GM23248 (cell line): ENCODE results near the gene CSDE1. TPM values are rescaled to one million over a fixed set of nuclear protein-coding genes. Genes with fewer than 3 reads are reported as not detected.

ENCODE experiments used
- DNase-seq: peaks from one replicate; pipeline ENCODE4 v3.0.0-alpha.2; 2015
- H2AFZ ChIP-seq: fragments of 200-600 bp; sonication (generic); 2 replicates; pipeline ENCODE4 v1.6.1; 2016; ENCODE audit warnings: antibody characterized with exemption
- H3F3A ChIP-seq: fragments of 200-600 bp; sonication (generic); 2 replicates; pipeline ENCODE4 v1.6.1; 2016; ENCODE audit warnings: mild to moderate bottlenecking, antibody characterized with exemption, mixed run types; ENCODE audit not compliant: insufficient read depth
- H3K27ac ChIP-seq: fragments of 200-600 bp; sonication (generic); 2 replicates; pipeline ENCODE4 v1.5.1; 2016; ENCODE audit warnings: mild to moderate bottlenecking
- H3K27me3 ChIP-seq: fragments of 200-600 bp; sonication (generic); replicated peaks from 2 replicates; pipeline ENCODE4 v1.6.1; 2016; ENCODE audit warnings: mild to moderate bottlenecking; ENCODE audit not compliant: insufficient read depth
- H3K36me3 ChIP-seq: fragments of 200-600 bp; sonication (generic); 2 replicates; pipeline ENCODE4 v1.6.1; 2016; ENCODE audit warnings: low read depth, mild to moderate bottlenecking
- H3K4me1 ChIP-seq: fragments of 200-600 bp; sonication (generic); 2 replicates; pipeline ENCODE4 v1.6.1; 2016; ENCODE audit warnings: mild to moderate bottlenecking; ENCODE audit not compliant: insufficient read depth
- H3K4me2 ChIP-seq: fragments of 200-600 bp; sonication (generic); one replicate; pipeline ENCODE4 v1.6.1; 2016; ENCODE audit warnings: mild to moderate bottlenecking; ENCODE audit not compliant: unreplicated experiment
- H3K4me3 ChIP-seq: fragments of 200-600 bp; sonication (generic); 2 replicates; pipeline ENCODE4 v1.5.1; 2016; ENCODE audit warnings: mild to moderate bottlenecking
- H3K79me2 ChIP-seq: fragments of 200-600 bp; sonication (generic); 2 replicates; pipeline ENCODE4 v1.6.1; 2016; ENCODE audit warnings: mild to moderate bottlenecking; ENCODE audit not compliant: insufficient read depth
- H3K9ac ChIP-seq: fragments of 200-600 bp; sonication (generic); 2 replicates; pipeline ENCODE4 v1.6.1; 2016; ENCODE audit warnings: mild to moderate bottlenecking
- H3K9me2 ChIP-seq: fragments of 200-600 bp; sonication (generic); 2 replicates; pipeline ENCODE4 v1.6.1; 2016; ENCODE audit warnings: mixed run types, mild to moderate bottlenecking, moderate library complexity; ENCODE audit not compliant: insufficient read depth
- H3K9me3 ChIP-seq: fragments of 200-600 bp; sonication (generic); one replicate; pipeline ENCODE4 v1.6.1; 2017; ENCODE audit warnings: low read depth
- H4K20me1 ChIP-seq: fragments of 200-600 bp; sonication (generic); 2 replicates; pipeline ENCODE4 v1.6.0; 2016; ENCODE audit not compliant: insufficient read depth
- EZH2 ChIP-seq: fragments of 200-600 bp; sonication (generic); IDR thresholded peaks from 2 replicates; pipeline ENCODE4 v1.6.1; 2018; ENCODE audit warnings: antibody characterized with exemption, mild to moderate bottlenecking; ENCODE audit not compliant: insufficient read depth, poor library complexity, severe bottlenecking
- EZH2phosphoT487 ChIP-seq: fragments of 200-600 bp; sonication (generic); IDR thresholded peaks from 2 replicates; pipeline ENCODE4 v1.6.1; 2018; ENCODE audit warnings: antibody characterized with exemption, moderate library complexity, mild to moderate bottlenecking, low read depth; ENCODE audit not compliant: insufficient read depth
- WGBS, 2 experiments: methylation state at CpG; one replicate each; pipeline ENCODE4 v1.1.6; 2015 to 2017; ENCODE audit warnings: low lambda C conversion rate in 2 of 2, low coverage in 1 of 2; ENCODE audit errors: missing lambda C conversion rate in 2 of 2; 5-methylcytosine and 5-hydroxymethylcytosine counted together
- in situ Hi-C: fragments of 300-500 bp; cut with MboI; formaldehyde crosslinking; loops from 2 replicates; pipeline ENCODE4 v1.15.0; 2020
- polyA plus RNA-seq: library from polyadenylated mRNA; unstranded; fragments of >200 nt; fragmentation: Nextera tagmentation; extraction: Ambion mirVana; gene quantifications from 2 replicates; pipeline ENCODE4 v1.2.1, GENCODE V29; 2016
- total RNA-seq: library from RNA; depleted of rRNA; stranded (reverse); fragments of >200 nt; shearing (Covaris generic); gene quantifications from 2 replicates; pipeline ENCODE4 v1.2.3, GENCODE V29; 2014

Gene CSDE1
- total and polyA plus RNA-seq, 2 experiments from 2014 or later = 297 to 808 TPM

- H3K79me2 ChIP-seq = no peaks in the 10 kb centered on the region
- no peak overlapping the region for H2AFZ ChIP-seq
- no peaks in the 10 kb centered on the region for H3K36me3 ChIP-seq
- H3K4me3 ChIP-seq = no peak overlapping the region
- H3K9ac ChIP-seq = no peak overlapping the region
- peaks cover 11% of the 10 kb centered on the region for H3K27me3 ChIP-seq
- no peaks in the 10 kb centered on the region for H4K20me1 ChIP-seq
- in situ Hi-C loops = no loop called here
- WGBS, 2 experiments = 70 to 73% methylated on average over 3 of the region's 3 CpGs
- H3K9me3 ChIP-seq = no peaks in the 10 kb centered on the region
- no peak overlapping the region for H3K4me2 ChIP-seq
- no peaks in the 10 kb centered on the region for H3K9me2 ChIP-seq
- DNase-seq = no peak
- no peaks in the 10 kb centered on the region for H3F3A ChIP-seq
- no peak for TF ChIP-seq EZH2phosphoT487
- no peak for TF ChIP-seq EZH2
- peaks cover 11% of the 10 kb centered on the region for H3K4me1 ChIP-seq
- no peak overlapping the region for H3K27ac ChIP-seq
Measured at GRCh38 chr1:114692947-114693346, 64.8 kb downstream of the CSDE1 start.

- DNase-seq = no peak
- WGBS, 2 experiments = 53 to 61% methylated on average over 2 of the region's 2 CpGs
- in situ Hi-C loops = no loop called here
Measured at GRCh38 chr1:114691061-114691460, 66.7 kb downstream of the CSDE1 start.

GRCh38 chr1:114690148-114690547, 67.6 kb downstream of the CSDE1 start:
- in situ Hi-C loops = no loop called here
- no peak for TF ChIP-seq EZH2phosphoT487
- no peak for TF ChIP-seq EZH2

More at GRCh38 chr1:114691061-114691460, 66.7 kb downstream of the CSDE1 start:
- Histone ChIP-seq H3F3A (no peaks in the 10 kb centered on the region), H3K4me3 (no peak overlapping the region), H3K36me3 (no peaks in the 10 kb centered on the region), H3K4me1 (peaks cover 9% of the 10 kb centered on the region), H3K4me2 (no peak overlapping the region), H3K9me3 (no peaks in the 10 kb centered on the region), H4K20me1 (no peaks in the 10 kb centered on the region), H2AFZ (no peak overlapping the region), H3K9me2 (no peaks in the 10 kb centered on the region), H3K27ac (no peak overlapping the region), H3K27me3 (peaks cover 24% of the 10 kb centered on the region), H3K9ac (no peak overlapping the region), H3K79me2 (no peaks in the 10 kb centered on the region)
- no peak for TF ChIP-seq EZH2
- no peak for TF ChIP-seq EZH2phosphoT487

GRCh38 chr1:114688526-114688925, 69.3 kb downstream of the CSDE1 start:
- no peaks in the 10 kb centered on the region for H3F3A ChIP-seq
- no peaks in the 10 kb centered on the region for H3K79me2 ChIP-seq
- DNase-seq = no peak
- H3K36me3 ChIP-seq = no peaks in the 10 kb centered on the region
- no peak overlapping the region for H3K9ac ChIP-seq
- H3K9me2 ChIP-seq = no peaks in the 10 kb centered on the region
- peaks cover 43% of the 10 kb centered on the region for H3K27me3 ChIP-seq
- H4K20me1 ChIP-seq = no peaks in the 10 kb centered on the region
- no peak for TF ChIP-seq EZH2
- TF ChIP-seq EZH2phosphoT487 = no peak
- no peaks in the 10 kb centered on the region for H3K4me1 ChIP-seq
- no peak overlapping the region for H2AFZ ChIP-seq
- in situ Hi-C loops = no loop called here
- H3K4me3 ChIP-seq = no peak overlapping the region
- no peak overlapping the region for H3K4me2 ChIP-seq
- H3K27ac ChIP-seq = no peak overlapping the region
- no peaks in the 10 kb centered on the region for H3K9me3 ChIP-seq
- WGBS, 2 experiments = 55 to 65% methylated on average over 4 of the region's 4 CpGs

More at GRCh38 chr1:114690148-114690547, 67.6 kb downstream of the CSDE1 start:
- no peaks in the 10 kb centered on the region for H3K36me3 ChIP-seq
- H3K27ac ChIP-seq = no peak overlapping the region
- no peaks in the 10 kb centered on the region for H3F3A ChIP-seq
- H3K4me3 ChIP-seq = no peak overlapping the region
- 0 out of 2 replicates have a peak, but pooled peaks cover under 1% of the 10 kb centered on the region for H3K4me1 ChIP-seq
- H3K4me2 ChIP-seq = no peak overlapping the region
- H3K9ac ChIP-seq = no peak overlapping the region
- no peak for DNase-seq
- no peaks in the 10 kb centered on the region for H3K9me2 ChIP-seq
- 25 to 31% methylated on average over 1 of the region's 1 CpG for WGBS, 2 experiments
- H3K79me2 ChIP-seq = no peaks in the 10 kb centered on the region
- no peaks in the 10 kb centered on the region for H4K20me1 ChIP-seq
- no peak overlapping the region for H2AFZ ChIP-seq
- H3K27me3 ChIP-seq = peaks cover 33% of the 10 kb centered on the region
- no peaks in the 10 kb centered on the region for H3K9me3 ChIP-seq

- H3K27ac ChIP-seq = no peak overlapping the region
- no peak for TF ChIP-seq EZH2
- no peak for TF ChIP-seq EZH2phosphoT487
- H3K9me2 ChIP-seq = no peaks in the 10 kb centered on the region
- H3K4me2 ChIP-seq = no peak overlapping the region
- no peaks in the 10 kb centered on the region for H3K9me3 ChIP-seq
- no peak overlapping the region for H3K9ac ChIP-seq
- no peak overlapping the region for H3K4me3 ChIP-seq
- H3K4me1 ChIP-seq = no peaks in the 10 kb centered on the region
- H3F3A ChIP-seq = no peaks in the 10 kb centered on the region
- H4K20me1 ChIP-seq = no peaks in the 10 kb centered on the region
- 71 to 73% methylated on average over 5 of the region's 5 CpGs for WGBS, 2 experiments
- H3K79me2 ChIP-seq = no peaks in the 10 kb centered on the region
- peaks cover 48% of the 10 kb centered on the region for H3K27me3 ChIP-seq
- no peaks in the 10 kb centered on the region for H3K36me3 ChIP-seq
- in situ Hi-C loops = no loop called here
- no peak for DNase-seq
- H2AFZ ChIP-seq = no peak overlapping the region
Measured at GRCh38 chr1:114685851-114686250, 71.9 kb downstream of the CSDE1 start.
